WTC11 (cell line): ENCODE results near the gene ACTA1. TPM values are rescaled to one million over a fixed set of nuclear protein-coding genes. Genes with fewer than 3 reads are reported as not detected.
"Not testable (repeated sequence)": the region's sequence is repeated elsewhere in the genome, so short reads cannot be mapped to it uniquely, and the experiment has no call there.

Source experiments
- ATAC-seq: fragments of 200-7000 bp; cut with Tn5 transposase; 2 replicates; pipeline ENCODE4 v1.10.0; 2021; ENCODE audit warnings: mild to moderate bottlenecking, moderate library complexity
- CTCF ChIA-PET: fragments of 300-600 bp; sonication (Branson Sonifier 250); formaldehyde crosslinking; loops from one replicate; lab custom pipeline; 2021; ENCODE audit warnings: antibody characterized with exemption; lab: Charles Lee
- POLR2A ChIA-PET: fragments of 350-600 bp; sonication (Branson Sonifier 250); formaldehyde crosslinking; loops from one replicate; lab custom pipeline; 2021; ENCODE audit warnings: antibody characterized with exemption; lab: Charles Lee
- DNase-seq: peaks from one replicate; pipeline ENCODE4 v3.0.0; 2021; ENCODE audit warnings: low spot score
- H3K27ac Mint-ChIP-seq: 2 replicates; pipeline ENCODE4 v1.8.0; 2021; ENCODE audit warnings: mixed read lengths
- H3K27me3 Mint-ChIP-seq: 2 replicates; pipeline ENCODE4 v1.8.0; 2021; ENCODE audit warnings: low read depth, mild to moderate bottlenecking, moderate library complexity, mixed read lengths
- H3K36me3 Mint-ChIP-seq: 2 replicates; pipeline ENCODE4 v1.8.0; 2021; ENCODE audit warnings: mixed read lengths
- H3K4me1 Mint-ChIP-seq: 2 replicates; pipeline ENCODE4 v1.8.0; 2022; ENCODE audit warnings: mixed read lengths
- H3K4me3 Mint-ChIP-seq: 2 replicates; pipeline ENCODE4 v1.8.0; 2021; ENCODE audit warnings: mild to moderate bottlenecking, moderate library complexity, mixed read lengths
- H3K9me3 Mint-ChIP-seq: 2 replicates; pipeline ENCODE4 v1.8.0; 2021; ENCODE audit warnings: mixed read lengths
- AR ChIP-seq: fragments of 250-450 bp; sonication (Bioruptor Pico); IDR thresholded peaks from 2 replicates; pipeline ENCODE4 v1.9.0; 2021; ENCODE audit warnings: mild to moderate bottlenecking
- CDX4 ChIP-seq: fragments of 250-450 bp; sonication (Bioruptor Pico); IDR thresholded peaks from 2 replicates; pipeline ENCODE4 v1.9.0; 2021; ENCODE audit warnings: moderate library complexity, mild to moderate bottlenecking, inconsistent platforms, borderline replicate concordance
- CREB1 ChIP-seq: sonication (generic); formaldehyde crosslinking; IDR thresholded peaks from 2 replicates; pipeline ENCODE4 v1.8.0; 2023; ENCODE audit warnings: mild to moderate bottlenecking, missing genetic modification reagents
- CTCF ChIP-seq: fragments of 200-600 bp; IDR thresholded peaks from 2 replicates; pipeline ENCODE4 v1.8.0; 2022; ENCODE audit warnings: antibody characterized with exemption
- ELF4 ChIP-seq: sonication (generic); formaldehyde crosslinking; IDR thresholded peaks from 2 replicates; pipeline ENCODE4 v1.8.1; 2022; ENCODE audit warnings: low read depth, mild to moderate bottlenecking, moderate library complexity, missing genetic modification reagents
- ESRRA ChIP-seq: sonication (generic); formaldehyde crosslinking; IDR thresholded peaks from 2 replicates; pipeline ENCODE4 v1.8.1; 2022; ENCODE audit warnings: mild to moderate bottlenecking, missing genetic modification reagents, borderline replicate concordance
- GABPB1 ChIP-seq: sonication (generic); formaldehyde crosslinking; IDR thresholded peaks from 2 replicates; pipeline ENCODE4 v1.8.1; 2023; ENCODE audit warnings: mild to moderate bottlenecking, missing genetic modification reagents
- GRHL2 ChIP-seq: fragments of 250-450 bp; sonication (Bioruptor Pico); IDR thresholded peaks from 2 replicates; pipeline ENCODE4 v1.8.0; 2022; ENCODE audit warnings: mild to moderate bottlenecking, moderate library complexity; ENCODE audit not compliant: insufficient replicate concordance, severe bottlenecking
- GTF2I ChIP-seq: fragments of 250-450 bp; sonication (Bioruptor Pico); conservative IDR thresholded peaks from 2 replicates; pipeline ENCODE4 v1.4.0; 2021; ENCODE audit warnings: mild to moderate bottlenecking
- IRF2 ChIP-seq: sonication (generic); formaldehyde crosslinking; IDR thresholded peaks from 2 replicates; pipeline ENCODE4 v1.8.0; 2022; ENCODE audit warnings: low read depth, missing genetic modification reagents, borderline replicate concordance
- JUN ChIP-seq: sonication (generic); formaldehyde crosslinking; IDR thresholded peaks from 2 replicates; pipeline ENCODE4 v1.8.0; 2023; ENCODE audit warnings: mild to moderate bottlenecking, missing genetic modification reagents
- MAX ChIP-seq: sonication (generic); formaldehyde crosslinking; IDR thresholded peaks from 2 replicates; pipeline ENCODE4 v1.8.0; 2022; ENCODE audit warnings: mild to moderate bottlenecking, missing genetic modification reagents
- NFATC4 ChIP-seq: fragments of 250-450 bp; sonication (Bioruptor Pico); IDR thresholded peaks from 2 replicates; pipeline ENCODE4 v1.9.0; 2021; ENCODE audit warnings: mild to moderate bottlenecking
- SMAD4 ChIP-seq: sonication (generic); formaldehyde crosslinking; IDR thresholded peaks from 2 replicates; pipeline ENCODE4 v1.8.0; 2022; ENCODE audit warnings: mild to moderate bottlenecking, missing genetic modification reagents
- SOX15 ChIP-seq: fragments of 250-450 bp; sonication (Bioruptor Pico); IDR thresholded peaks from 2 replicates; pipeline ENCODE4 v1.9.0; 2021; ENCODE audit warnings: mild to moderate bottlenecking
- TP53 ChIP-seq: sonication (generic); formaldehyde crosslinking; IDR thresholded peaks from 2 replicates; pipeline ENCODE4 v1.8.1; 2023; ENCODE audit warnings: mild to moderate bottlenecking, missing genetic modification reagents
- ZNF121 ChIP-seq: sonication (generic); formaldehyde crosslinking; IDR thresholded peaks from 2 replicates; pipeline ENCODE4 v1.8.0; 2023; ENCODE audit warnings: missing genetic modification reagents
- ZNF396 ChIP-seq: fragments of 250-450 bp; sonication (Bioruptor Pico); IDR thresholded peaks from 2 replicates; pipeline ENCODE4 v1.8.0; 2021; ENCODE audit warnings: mild to moderate bottlenecking, moderate library complexity, borderline replicate concordance
- total RNA-seq: library from RNA; stranded (reverse); gene quantifications from 3 replicates; pipeline ENCODE4 v1.2.3, GENCODE V29; 2021
- TF ChIP-seq, protein P1 (sequence below): sonication (generic); formaldehyde crosslinking; IDR thresholded peaks from 2 replicates; pipeline ENCODE4 v1.8.1; 2023; ENCODE audit warnings: mild to moderate bottlenecking, missing genetic modification reagents, moderate library complexity
- TF ChIP-seq, protein P2 (sequence below): sonication (generic); formaldehyde crosslinking; IDR thresholded peaks from 2 replicates; pipeline ENCODE4 v1.8.1; 2022; ENCODE audit warnings: low read depth, mild to moderate bottlenecking, moderate library complexity, missing genetic modification reagents, borderline replicate concordance
- TF ChIP-seq, protein P3 (sequence below): sonication (generic); formaldehyde crosslinking; IDR thresholded peaks from 2 replicates; pipeline ENCODE4 v1.8.1; 2023; ENCODE audit warnings: mild to moderate bottlenecking, missing genetic modification reagents
- TF ChIP-seq, protein P4 (sequence below): fragments of 250-450 bp; sonication (Bioruptor Pico); IDR thresholded peaks from 2 replicates; pipeline ENCODE4 v1.9.0; 2021; ENCODE audit warnings: mild to moderate bottlenecking

Gene ACTA1
- total RNA-seq, 1 experiment from 2014 or later: 1.5 TPM

DNA sequence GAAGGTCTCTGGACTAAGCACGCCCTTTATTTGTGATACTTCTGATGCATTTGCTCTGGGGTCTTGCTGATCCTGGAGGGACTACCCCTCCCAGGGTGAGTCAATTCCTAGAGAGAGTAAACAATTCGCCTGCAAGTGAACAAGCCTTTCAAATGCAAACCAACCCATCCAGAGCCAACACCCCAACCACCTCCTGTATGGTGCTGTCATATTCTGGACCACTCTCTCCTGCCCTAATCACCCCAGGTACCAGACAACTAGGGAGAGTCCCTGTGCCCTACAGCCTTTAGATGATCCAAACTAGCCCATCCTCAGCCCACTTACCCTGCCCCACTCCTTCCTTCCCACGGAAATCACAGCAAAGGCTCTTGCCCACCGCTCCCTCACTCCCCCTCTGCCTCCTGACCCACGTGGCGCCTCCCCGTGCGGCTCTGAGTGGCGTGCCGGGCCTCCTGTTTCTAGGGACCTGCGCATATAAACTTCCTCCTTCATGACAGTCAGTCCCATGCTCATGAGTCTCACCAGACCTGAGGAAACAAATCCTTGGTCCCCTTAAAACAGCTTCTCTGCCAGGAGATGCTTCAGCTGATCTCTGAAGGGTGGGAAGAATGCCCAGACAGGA is 37.2 kb downstream of the ACTA1 start (continued):
- TF ChIP-seq, protein P1, sequence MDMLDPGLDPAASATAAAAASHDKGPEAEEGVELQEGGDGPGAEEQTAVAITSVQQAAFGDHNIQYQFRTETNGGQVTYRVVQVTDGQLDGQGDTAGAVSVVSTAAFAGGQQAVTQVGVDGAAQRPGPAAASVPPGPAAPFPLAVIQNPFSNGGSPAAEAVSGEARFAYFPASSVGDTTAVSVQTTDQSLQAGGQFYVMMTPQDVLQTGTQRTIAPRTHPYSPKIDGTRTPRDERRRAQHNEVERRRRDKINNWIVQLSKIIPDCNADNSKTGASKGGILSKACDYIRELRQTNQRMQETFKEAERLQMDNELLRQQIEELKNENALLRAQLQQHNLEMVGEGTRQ (CRISPR knock-in tag): no peak
- TF ChIP-seq, protein P2, sequence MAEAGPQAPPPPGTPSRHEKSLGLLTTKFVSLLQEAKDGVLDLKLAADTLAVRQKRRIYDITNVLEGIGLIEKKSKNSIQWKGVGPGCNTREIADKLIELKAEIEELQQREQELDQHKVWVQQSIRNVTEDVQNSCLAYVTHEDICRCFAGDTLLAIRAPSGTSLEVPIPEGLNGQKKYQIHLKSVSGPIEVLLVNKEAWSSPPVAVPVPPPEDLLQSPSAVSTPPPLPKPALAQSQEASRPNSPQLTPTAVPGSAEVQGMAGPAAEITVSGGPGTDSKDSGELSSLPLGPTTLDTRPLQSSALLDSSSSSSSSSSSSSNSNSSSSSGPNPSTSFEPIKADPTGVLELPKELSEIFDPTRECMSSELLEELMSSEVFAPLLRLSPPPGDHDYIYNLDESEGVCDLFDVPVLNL: no peak
- TF ChIP-seq GTF2I (no peak), ELF4 (no peak), TP53 (CRISPR knock-in tag) (no peak), NFATC4 (CRISPR knock-in tag) (no peak), CREB1 (CRISPR knock-in tag) (no peak), IRF2 (CRISPR knock-in tag) (no peak), MAX (no peak)
- TF ChIP-seq, protein P3, sequence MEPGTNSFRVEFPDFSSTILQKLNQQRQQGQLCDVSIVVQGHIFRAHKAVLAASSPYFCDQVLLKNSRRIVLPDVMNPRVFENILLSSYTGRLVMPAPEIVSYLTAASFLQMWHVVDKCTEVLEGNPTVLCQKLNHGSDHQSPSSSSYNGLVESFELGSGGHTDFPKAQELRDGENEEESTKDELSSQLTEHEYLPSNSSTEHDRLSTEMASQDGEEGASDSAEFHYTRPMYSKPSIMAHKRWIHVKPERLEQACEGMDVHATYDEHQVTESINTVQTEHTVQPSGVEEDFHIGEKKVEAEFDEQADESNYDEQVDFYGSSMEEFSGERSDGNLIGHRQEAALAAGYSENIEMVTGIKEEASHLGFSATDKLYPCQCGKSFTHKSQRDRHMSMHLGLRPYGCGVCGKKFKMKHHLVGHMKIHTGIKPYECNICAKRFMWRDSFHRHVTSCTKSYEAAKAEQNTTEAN (CRISPR knock-in tag): no peak

DNA sequence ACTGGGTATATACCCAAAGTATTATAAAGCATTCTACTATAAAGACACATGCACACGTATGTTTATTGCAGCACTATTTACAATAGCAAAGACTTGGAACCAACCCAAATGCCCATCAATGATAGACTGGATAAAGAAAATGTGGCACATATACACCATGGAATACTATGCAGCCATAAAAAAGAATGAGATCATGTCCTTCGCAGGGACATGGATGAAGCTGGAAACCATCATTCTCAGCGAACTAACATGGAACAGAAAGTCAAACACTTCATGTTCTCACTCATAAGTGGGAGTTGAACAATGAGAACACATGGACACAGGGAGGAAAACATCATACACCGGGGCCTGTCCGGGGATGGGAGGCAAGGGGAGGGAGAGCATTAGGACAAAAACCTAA is 39.4 kb downstream of the ACTA1 start:
- H3K27ac Mint-ChIP-seq, ATAC-seq, POLR2A ChIA-PET, H3K36me3 Mint-ChIP-seq, CTCF ChIA-PET, H3K4me3 Mint-ChIP-seq, DNase-seq: not testable (repeated sequence)
- peaks cover 58% of the 10 kb centered on the region for H3K27me3 Mint-ChIP-seq
- peaks cover 10% of the 10 kb centered on the region for H3K4me1 Mint-ChIP-seq
- H3K9me3 Mint-ChIP-seq: peaks cover 21% of the 10 kb centered on the region

DNA sequence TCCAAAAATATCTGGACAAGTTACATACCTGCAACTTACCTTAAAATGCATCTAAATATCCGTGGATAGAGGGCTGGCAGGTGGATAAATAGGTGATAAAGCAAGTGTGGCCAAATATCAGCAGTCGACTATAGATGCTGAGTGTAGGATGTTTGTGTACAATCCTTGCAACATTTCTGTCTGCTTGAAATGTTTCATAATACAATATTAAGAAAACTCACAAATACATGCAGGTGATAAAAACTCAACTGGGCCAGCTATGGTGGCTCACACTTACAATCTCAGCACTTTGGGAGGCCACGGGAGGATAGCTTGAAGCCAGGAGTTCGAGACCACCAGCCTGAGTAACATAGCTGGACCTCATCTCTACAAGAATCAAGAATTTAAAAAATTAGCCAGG is 41.0 kb downstream of the ACTA1 start:
- ATAC-seq (no peak), DNase-seq (no peak)
- ChIA-PET POLR2A (interaction anchor here (0.6 kb wide), 1 partner anchor 767 kb away, joined by 4 read pairs; no protein-coding TSS in a partner anchor), CTCF (no interaction called here)
- Mint-ChIP-seq H3K27ac (no peak overlapping the region), H3K36me3 (peaks cover 3% of the 10 kb centered on the region), H3K4me1 (peaks cover 10% of the 10 kb centered on the region), H3K9me3 (peaks cover 21% of the 10 kb centered on the region), H3K27me3 (peaks cover 44% of the 10 kb centered on the region), H3K4me3 (no peak overlapping the region)
- no peak for TF ChIP-seq ZNF396
- no peak for TF ChIP-seq CTCF
- TF ChIP-seq SMAD4 (CRISPR knock-in tag): no peak
- TF ChIP-seq ZNF121 (CRISPR knock-in tag): no peak
- no peak for TF ChIP-seq ESRRA
- TF ChIP-seq GABPB1 (CRISPR knock-in tag): no peak
- TF ChIP-seq AR: no peak
- TF ChIP-seq, protein P4, sequence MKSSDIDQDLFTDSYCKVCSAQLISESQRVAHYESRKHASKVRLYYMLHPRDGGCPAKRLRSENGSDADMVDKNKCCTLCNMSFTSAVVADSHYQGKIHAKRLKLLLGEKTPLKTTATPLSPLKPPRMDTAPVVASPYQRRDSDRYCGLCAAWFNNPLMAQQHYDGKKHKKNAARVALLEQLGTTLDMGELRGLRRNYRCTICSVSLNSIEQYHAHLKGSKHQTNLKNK (CRISPR knock-in tag): no peak
- TF ChIP-seq JUN: no peak
- no peak for TF ChIP-seq GRHL2 (CRISPR knock-in tag)
- no peak for TF ChIP-seq SOX15
- TF ChIP-seq CDX4: no peak
